Neuronal stem cell (in vitro differentiated cells): ENCODE measurements around the gene GFPT2.
A peak's percentile ranks its signal among the peaks of the same experiment; 100 is the strongest.

Source experiments
- DNase-seq: peaks from one replicate; pipeline ENCODE4 v3.0.0-alpha.2; 2013; ENCODE audit warnings: low spot score
- H2AFZ ChIP-seq: one replicate; pipeline ENCODE4 v1.6.1; 2013; ENCODE audit warnings: mild to moderate bottlenecking, low read length, inconsistent platforms
- H2AK5ac ChIP-seq: 2 replicates; pipeline ENCODE4 v1.6.1; 2013; ENCODE audit warnings: low read depth, mild to moderate bottlenecking, inconsistent platforms, low read length, moderate library complexity, mixed read lengths
- H2BK120ac ChIP-seq: 2 replicates; pipeline ENCODE4 v1.6.1; 2013; ENCODE audit warnings: low read depth, mild to moderate bottlenecking, inconsistent platforms, low read length, moderate library complexity, mixed read lengths
- H2BK12ac ChIP-seq: one replicate; pipeline ENCODE4 v1.6.1; 2013; ENCODE audit warnings: low read length, inconsistent platforms
- H2BK15ac ChIP-seq: 2 replicates; pipeline ENCODE4 v1.6.1; 2013; ENCODE audit warnings: mild to moderate bottlenecking, low read length, inconsistent platforms, mixed read lengths
- H2BK5ac ChIP-seq: one replicate; pipeline ENCODE4 v1.6.1; 2013; ENCODE audit warnings: inconsistent platforms, mild to moderate bottlenecking, low read length, moderate library complexity
- H3K14ac ChIP-seq: one replicate; pipeline ENCODE4 v1.6.1; 2013; ENCODE audit warnings: low read length, inconsistent platforms
- H3K18ac ChIP-seq: 2 replicates; pipeline ENCODE4 v1.6.1; 2013; ENCODE audit warnings: low read length, inconsistent platforms
- H3K23ac ChIP-seq: 2 replicates; pipeline ENCODE4 v1.6.1; 2013; ENCODE audit warnings: low read depth, mild to moderate bottlenecking, mixed read lengths, low read length, inconsistent platforms; ENCODE audit not compliant: poor library complexity
- H3K27ac ChIP-seq: replicated peaks from 3 replicates; pipeline ENCODE4 v1.5.1; 2013; ENCODE audit warnings: low read length, inconsistent platforms
- H3K27me3 ChIP-seq, 3 experiments: 2 replicates each; pipeline ENCODE4 v1.6.1; 2013; ENCODE audit warnings: low read length in 3 of 3, mild to moderate bottlenecking in 2 of 3, inconsistent platforms in 1 of 3, low read depth in 1 of 3, mixed read lengths in 1 of 3, moderate library complexity in 1 of 3; ENCODE audit not compliant: control insufficient read depth in 3 of 3, insufficient read depth in 3 of 3
- H3K36me3 ChIP-seq, 2 donors: replicated peaks in 1 of 2; 2 replicates each; pipeline ENCODE4 v1.6.1; 2013; ENCODE audit warnings: low read length in 2 of 2; ENCODE audit not compliant: control insufficient read depth in 2 of 2, insufficient read depth in 2 of 2
- H3K4ac ChIP-seq: 2 replicates; pipeline ENCODE4 v1.6.1; 2013; ENCODE audit warnings: inconsistent platforms, mild to moderate bottlenecking, low read length, moderate library complexity
- H3K4me1 ChIP-seq, 2 donors: 1 replicate in 1 of 2; 2 replicates in 1 of 2; pipeline ENCODE4 v1.6.1; 2013; ENCODE audit warnings: low read length in 2 of 2, low read depth in 1 of 2; ENCODE audit not compliant: control insufficient read depth in 2 of 2, insufficient read depth in 1 of 2
- H3K4me2 ChIP-seq: one replicate; pipeline ENCODE4 v1.6.1; 2013; ENCODE audit warnings: mild to moderate bottlenecking, low read length, inconsistent platforms; ENCODE audit not compliant: insufficient read depth, poor library complexity, severe bottlenecking
- H3K4me3 ChIP-seq, 2 donors: 2 replicates each; pipeline ENCODE4 v1.5.1; 2013; ENCODE audit warnings: low read length in 2 of 2, mild to moderate bottlenecking in 2 of 2, inconsistent platforms in 1 of 2, moderate library complexity in 1 of 2
- H3K79me1 ChIP-seq: one replicate; pipeline ENCODE4 v1.6.1; 2013; ENCODE audit warnings: low read depth, mild to moderate bottlenecking, inconsistent platforms, low read length, moderate library complexity
- H3K9ac ChIP-seq: one replicate; pipeline ENCODE4 v1.6.1; 2013; ENCODE audit warnings: mild to moderate bottlenecking, low read depth, low read length, inconsistent platforms; ENCODE audit not compliant: poor library complexity
- H3K9me3 ChIP-seq, 2 donors: replicated peaks in 1 of 2; 2 replicates each; pipeline versions ENCODE3 to v1.6.1; 2013; ENCODE audit warnings: low read length in 2 of 2, mild to moderate bottlenecking in 2 of 2, inconsistent platforms in 1 of 2, low read depth in 1 of 2, mixed read lengths in 1 of 2, moderate library complexity in 1 of 2; ENCODE audit not compliant: control insufficient read depth in 2 of 2, insufficient read depth in 1 of 2
- H4K8ac ChIP-seq: one replicate; pipeline ENCODE4 v1.6.1; 2013; ENCODE audit warnings: low read depth, mild to moderate bottlenecking, inconsistent platforms, low read length, moderate library complexity
- H4K91ac ChIP-seq: one replicate; pipeline ENCODE4 v1.6.1; 2013; ENCODE audit warnings: low read length, low read depth, mild to moderate bottlenecking, inconsistent platforms; ENCODE audit not compliant: poor library complexity
- WGBS, 2 donors: extraction: QIAGEN DNeasy Blood & Tissue Kit; methylation state at CpG; one replicate each; pipeline ENCODE4 v1.1.7; 2013; ENCODE audit warnings: missing lambda C conversion rate in 2 of 2, mixed read lengths in 1 of 2; ENCODE audit not compliant: insufficient read length in 2 of 2, insufficient replicate concordance in 1 of 2; ENCODE audit errors: extremely low coverage in 2 of 2; 5-methylcytosine and 5-hydroxymethylcytosine counted together

Gene GFPT2

GRCh38 chr5:180326989-180327565 lies 26.1 kb downstream of the GFPT2 start:
- Histone ChIP-seq H3K79me1 (no peaks in the 10 kb centered on the region), H3K14ac (no peak overlapping the region), H2AK5ac (peak overlapping the region; percentile 56), H4K91ac (no peak overlapping the region), H3K18ac (no peak overlapping the region), H3K4me1 (peaks cover 4 to 6% of the 10 kb centered on the region in 2 donors), H3K23ac (no peak overlapping the region), H3K27me3 (no peaks in the 10 kb centered on the region), H3K4ac (no peak overlapping the region), H2BK5ac (no peak overlapping the region), H2BK12ac (no peak overlapping the region), H3K9ac (no peak overlapping the region), H3K27ac (no peak overlapping the region), H3K4me2 (no peak overlapping the region), H2BK15ac (no peak overlapping the region), H3K9me3 (no peaks in the 10 kb centered on the region), H2AFZ (no peak overlapping the region), H2BK120ac (no peak overlapping the region), H3K4me3 (no peak overlapping the region), H3K36me3 (peaks cover 23 to 53% of the 10 kb centered on the region in 2 donors), H4K8ac (no peak overlapping the region)
- WGBS, 2 donors = no CpG with 5 or more reads among the region's 10 CpGs
- DNase-seq = no peak

- Histone ChIP-seq H3K27me3 (no peaks in the 10 kb centered on the region), H3K4ac (no peak overlapping the region), H2BK12ac (no peak overlapping the region), H2BK5ac (no peak overlapping the region), H3K79me1 (no peaks in the 10 kb centered on the region), H3K4me3 (no peak overlapping the region), H3K23ac (no peak overlapping the region), H4K8ac (no peak overlapping the region), H4K91ac (no peak overlapping the region), H3K9ac (no peak overlapping the region), H3K36me3 (peaks cover 20 to 53% of the 10 kb centered on the region in 2 donors), H2BK120ac (no peak overlapping the region), H2AK5ac (no peak overlapping the region), H3K9me3 (peaks cover 0 to 2% of the 10 kb centered on the region in 2 donors), H3K27ac (no peak overlapping the region), H3K14ac (no peak overlapping the region), H3K18ac (no peak overlapping the region), H2BK15ac (no peak overlapping the region), H3K4me2 (no peak overlapping the region), H3K4me1 (peaks cover 0 to 4% of the 10 kb centered on the region in 2 donors), H2AFZ (no peak overlapping the region)
- no CpG with 5 or more reads among the region's 8 CpGs for WGBS, 2 donors
- no peak for DNase-seq
Measured at GRCh38 chr5:180324601-180324950, 28.6 kb downstream of the GFPT2 start.

GRCh38 chr5:180323941-180324600 lies 29.1 kb downstream of the GFPT2 start:
- Histone ChIP-seq H3K36me3 (peaks cover 19 to 50% of the 10 kb centered on the region in 2 donors), H2BK5ac (no peak overlapping the region), H3K23ac (no peak overlapping the region), H3K4me1 (peaks cover 0 to 4% of the 10 kb centered on the region in 2 donors), H3K9ac (no peak overlapping the region), H3K9me3 (peaks cover 0 to 2% of the 10 kb centered on the region in 2 donors), H3K27ac (no peak overlapping the region), H3K27me3 (no peaks in the 10 kb centered on the region), H3K4me3 (no peak overlapping the region), H3K4me2 (no peak overlapping the region), H3K4ac (no peak overlapping the region), H4K8ac (no peak overlapping the region), H2AFZ (no peak overlapping the region), H3K14ac (no peak overlapping the region), H3K79me1 (no peaks in the 10 kb centered on the region), H2AK5ac (no peak overlapping the region), H2BK12ac (no peak overlapping the region), H2BK120ac (no peak overlapping the region), H4K91ac (no peak overlapping the region), H3K18ac (no peak overlapping the region), H2BK15ac (no peak overlapping the region)
- WGBS, 2 donors = no CpG with 5 or more reads among the region's 11 CpGs
- DNase-seq = no peak

- Histone ChIP-seq H3K4me1 (peaks cover 0 to 4% of the 10 kb centered on the region in 2 donors), H3K4me3 (no peak overlapping the region), H3K9me3 (peaks cover 0 to 2% of the 10 kb centered on the region in 2 donors), H3K9ac (no peak overlapping the region), H4K8ac (no peak overlapping the region), H3K27me3 (no peaks in the 10 kb centered on the region), H3K4me2 (no peak overlapping the region), H3K27ac (no peak overlapping the region), H3K23ac (no peak overlapping the region), H2BK12ac (no peak overlapping the region), H2AFZ (no peak overlapping the region), H4K91ac (no peak overlapping the region), H2BK120ac (no peak overlapping the region), H2BK15ac (no peak overlapping the region), H3K18ac (no peak overlapping the region), H2AK5ac (no peak overlapping the region), H2BK5ac (no peak overlapping the region), H3K4ac (no peak overlapping the region), H3K79me1 (no peaks in the 10 kb centered on the region), H3K36me3 (peaks cover 18 to 49% of the 10 kb centered on the region in 2 donors), H3K14ac (no peak overlapping the region)
- no peak for DNase-seq
- WGBS, 2 donors = no CpG with 5 or more reads among the region's 14 CpGs
Measured at GRCh38 chr5:180323160-180323559, 30.0 kb downstream of the GFPT2 start.
